Glomerular visceral epithelial cell (primary cell): Measurements from ENCODE around the gene NUF2.

Source experiments
- DNase-seq: peaks from one replicate; pipeline ENCODE4 v3.0.0-alpha.2; 2016; ENCODE audit errors: extremely low spot score

Gene NUF2

DNA sequence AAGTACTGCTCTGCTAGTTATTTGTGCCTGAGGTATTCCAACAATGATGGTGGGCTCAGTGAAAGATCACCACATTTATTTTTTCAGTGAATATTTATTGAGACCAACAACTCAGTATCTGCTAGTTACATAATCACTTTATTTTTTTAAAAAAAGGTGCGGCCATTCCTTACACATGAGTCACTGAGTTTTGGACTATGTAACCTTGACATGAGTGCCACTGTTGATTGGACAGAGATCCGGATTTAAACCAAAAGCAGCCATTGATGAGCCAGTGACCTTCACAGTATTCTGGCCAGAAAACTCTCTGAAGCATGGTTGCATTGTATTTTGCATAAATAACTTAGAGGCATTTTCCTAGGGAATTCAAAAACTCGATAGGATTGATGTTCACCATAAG is 79.5 kb downstream of the NUF2 start:
- DNase-seq, result no peak
